ENCODE results near the gene COX7B2.

The COX7B2 gene

GRCh38 chr4:46698891-46699290, 210.2 kb downstream of the COX7B2 start:
- Mint-ChIP-seq H3K36me3 (no peaks in the 10 kb centered on the region), H3K4me3 (no peak overlapping the region), H3K27ac (no peak overlapping the region), H3K4me1 (no peaks in the 10 kb centered on the region), H3K9me3 (peaks cover 4% of the 10 kb centered on the region)
- ATAC-seq: no peak
- DNase-seq (ENCODE audit: low spot score in 2 of 2): no peak

All from stimulated activated effector memory CD8-positive, alpha-beta T cell treated with anti-CD3 and anti-CD28 coated beads, Interleukin-12 subunit alpha, Interleukin-12 subunit beta, amount 100 ng/mL, for 72 hours (primary cell).